Adrenal gland (tissue), 12 donors: ENCODE results near the gene TBC1D9. TPM values are rescaled to one million over a fixed set of nuclear protein-coding genes. Genes with fewer than 3 reads are reported as not detected.

Experiments used
- DNase-seq, 7 donors: peaks; one replicate each; pipeline ENCODE4 v3.0.0-alpha.2; 2019 to 2020
- H3K27ac ChIP-seq, 5 donors: fragments of 200-600 bp; sonication (generic) in 4 of 5; 1 replicate in 3 of 5; 2 replicates in 2 of 5; pipeline versions ENCODE4 v1.5.1 to v1.8.0; 2016 to 2020; ENCODE audit warnings: mild to moderate bottlenecking in 1 of 5
- H3K27me3 ChIP-seq: fragments of 200-600 bp; 2 replicates; pipeline ENCODE4 v1.8.0; 2021
- H3K36me3 ChIP-seq, 2 donors: fragments of 200-600 bp; replicated peaks in 1 of 2; 1 replicate in 1 of 2; 2 replicates in 1 of 2; pipeline versions ENCODE4 v1.5.1 to v1.8.0; 2018 to 2022
- H3K4me1 ChIP-seq, 2 donors: fragments of 200-600 bp; replicated peaks in 1 of 2; 1 replicate in 1 of 2; 2 replicates in 1 of 2; pipeline versions ENCODE4 v1.5.1 to v1.8.0; 2018 to 2021
- H3K4me3 ChIP-seq, 4 donors: fragments of 200-600 bp; sonication (generic) in 3 of 4; one replicate each; pipeline ENCODE4 v1.5.1; 2016 to 2018
- H3K9me3 ChIP-seq, 3 donors: fragments of 200-600 bp; sonication (generic) in 1 of 3; replicated peaks in 1 of 3; 1 replicate in 2 of 3; 2 replicates in 1 of 3; pipeline versions ENCODE4 v1.5.1 to v1.8.0; 2016 to 2021
- POLR2A ChIP-seq, 2 donors: fragments of 450-650 bp; IDR thresholded peaks; one replicate each; pipeline ENCODE4 v1.6.1; 2017; ENCODE audit warnings: antibody characterized with exemption in 2 of 2, mild to moderate bottlenecking in 2 of 2, moderate library complexity in 1 of 2
- WGBS, 4 donors: extraction: QIAGEN DNeasy Blood & Tissue Kit in 2 of 4; methylation state at CpG; one replicate each; pipeline versions ENCODE4 v1.1.5 to v1.1.7; 2013 to 2017; 5-methylcytosine and 5-hydroxymethylcytosine counted together
- intact Hi-C, 2 donors: fragments of 100-400 bp; cut with DNase I; formaldehyde crosslinking; loops; one replicate each; pipeline versions ENCODE4 v1.14.1 to v1.15.0; 2022 to 2023
- polyA plus RNA-seq, 3 donors: library from polyadenylated mRNA; stranded (reverse); fragments of 200-250 nt in 2 of 3; fragments of 350-450 nt in 1 of 3; fragmentation: Illumina TruSeq in 1 of 3; extraction: RNeasy Lipid Tissue Mini Kit (QIAGEN cat#74804) in 1 of 3; gene quantifications; one replicate each; pipeline ENCODE4 v1.2.3, GENCODE V29; 2013 to 2014
- total RNA-seq, 9 donors: library from RNA; depleted of rRNA in 4 of 9; stranded (reverse); fragments of >200 nt in 4 of 9; fragments of 120-200 nt in 1 of 9; fragmentation: NEBNext Ultra II Directional in 1 of 9; extraction: Animal tissue kit (Norgen Biotek cat#: 25700) in 1 of 9; gene quantifications; one replicate each; pipeline versions ENCODE4 v1.1.0 to v1.2.4, GENCODE V29; 2013 to 2023
- TF ChIP-seq, protein P1 (sequence below), 6 experiments: fragments of 450-650 bp in 4 of 6; fragments of 200-600 bp in 2 of 6; sonication (generic) in 1 of 6; IDR thresholded peaks; 1 replicate in 5 of 6; 2 replicates in 1 of 6; pipeline versions ENCODE4 v1.5.1 to v1.8.0; 2016 to 2021; ENCODE audit warnings: antibody characterized with exemption in 6 of 6, mild to moderate bottlenecking in 2 of 6, moderate library complexity in 1 of 6
- donor health status: healthy with polysubstance abuse.
- donor health status: Bipolar disorder and iron deficiency.
- donor health status: DM: yes; HTN: yes; CAD: no.
- donor health status: DM: no; HTN: no; CAD: no.
- donor health status: DM: no; HTN: no; CAD: no.
- donor health status: DM: yes; HTN: yes; CAD: no.

The TBC1D9 gene
- total and polyA plus RNA-seq, 12 donors, result 3.8 to 27.7 (median 14.3) TPM

DNA sequence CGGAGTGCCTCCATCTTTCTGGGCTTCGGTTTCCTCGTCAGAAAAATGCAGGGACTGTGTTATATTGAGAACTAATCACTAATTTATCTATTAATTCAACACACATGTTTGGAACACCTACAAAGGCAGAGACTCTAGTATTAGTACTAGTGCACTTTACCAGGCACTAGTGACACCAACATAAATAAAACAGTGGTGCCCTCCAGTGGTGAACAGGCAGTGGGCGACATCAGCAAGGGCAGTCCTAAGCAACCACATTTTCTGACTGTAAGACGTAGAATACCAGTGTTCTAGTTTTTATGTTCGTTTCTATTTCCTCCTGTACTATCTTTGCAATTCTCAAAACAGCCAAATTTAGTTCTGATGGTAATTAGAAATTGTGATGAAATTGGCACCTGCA lies 118.3 kb downstream of the TBC1D9 start:
- Histone ChIP-seq H3K9me3 (no peaks in the 10 kb centered on the region), H3K36me3 (peaks cover 0 to 15% of the 10 kb centered on the region in 2 donors), H3K27ac (no peak overlapping the region), H3K4me3 (no peak overlapping the region), H3K4me1 (no peaks in the 10 kb centered on the region), H3K27me3 (no peaks in the 10 kb centered on the region)
- 65 to 86% (median 77%) methylated on average over 6 of the region's 6 CpGs for WGBS, 4 donors
- TF ChIP-seq, protein P1, sequence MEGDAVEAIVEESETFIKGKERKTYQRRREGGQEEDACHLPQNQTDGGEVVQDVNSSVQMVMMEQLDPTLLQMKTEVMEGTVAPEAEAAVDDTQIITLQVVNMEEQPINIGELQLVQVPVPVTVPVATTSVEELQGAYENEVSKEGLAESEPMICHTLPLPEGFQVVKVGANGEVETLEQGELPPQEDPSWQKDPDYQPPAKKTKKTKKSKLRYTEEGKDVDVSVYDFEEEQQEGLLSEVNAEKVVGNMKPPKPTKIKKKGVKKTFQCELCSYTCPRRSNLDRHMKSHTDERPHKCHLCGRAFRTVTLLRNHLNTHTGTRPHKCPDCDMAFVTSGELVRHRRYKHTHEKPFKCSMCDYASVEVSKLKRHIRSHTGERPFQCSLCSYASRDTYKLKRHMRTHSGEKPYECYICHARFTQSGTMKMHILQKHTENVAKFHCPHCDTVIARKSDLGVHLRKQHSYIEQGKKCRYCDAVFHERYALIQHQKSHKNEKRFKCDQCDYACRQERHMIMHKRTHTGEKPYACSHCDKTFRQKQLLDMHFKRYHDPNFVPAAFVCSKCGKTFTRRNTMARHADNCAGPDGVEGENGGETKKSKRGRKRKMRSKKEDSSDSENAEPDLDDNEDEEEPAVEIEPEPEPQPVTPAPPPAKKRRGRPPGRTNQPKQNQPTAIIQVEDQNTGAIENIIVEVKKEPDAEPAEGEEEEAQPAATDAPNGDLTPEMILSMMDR (IDR thresholded peaks at IDR 0.05), result peak; percentile 11 to 48 (median 33)
- no peak for TF ChIP-seq POLR2A (IDR thresholded peaks at IDR 0.05)
- DNase-seq, result peak in 1 of 7 donors; percentile 32
- intact Hi-C loops, result no loop called here

DNA sequence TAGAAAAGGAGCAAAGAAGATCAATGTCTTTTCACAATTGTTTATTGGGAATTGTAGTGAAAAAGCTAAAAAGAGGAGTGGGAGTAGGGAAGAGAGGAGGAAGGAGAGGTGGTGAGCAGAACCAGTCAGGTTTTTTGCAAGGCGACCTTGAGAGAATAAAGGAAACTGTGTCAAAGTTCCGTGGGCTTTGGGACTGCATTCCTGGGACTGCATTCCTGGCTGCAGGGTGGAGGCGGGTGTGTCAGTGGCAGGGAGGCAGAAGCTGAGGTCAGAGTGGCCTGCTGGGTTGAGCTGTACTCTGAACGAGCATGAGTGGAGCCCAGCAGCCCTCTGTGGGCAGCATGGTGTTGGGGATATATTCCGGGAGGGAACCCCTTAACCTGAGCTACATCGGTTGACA lies 120.6 kb downstream of the TBC1D9 start:
- Histone ChIP-seq H3K4me1 (no peaks in the 10 kb centered on the region), H3K27me3 (no peaks in the 10 kb centered on the region), H3K27ac (no peak overlapping the region), H3K9me3 (no peaks in the 10 kb centered on the region), H3K4me3 (no peak overlapping the region), H3K36me3 (peaks cover 0 to 15% of the 10 kb centered on the region in 2 donors)
- WGBS, 4 donors, result 72 to 80% (median 75%) methylated on average over 5 to 6 of the region's 6 CpGs
- no peak for DNase-seq
- intact Hi-C loops, result no loop called here
- TF ChIP-seq, protein P1 (IDR thresholded peaks at IDR 0.05), result no peak
- TF ChIP-seq POLR2A (IDR thresholded peaks at IDR 0.05), result no peak

DNA sequence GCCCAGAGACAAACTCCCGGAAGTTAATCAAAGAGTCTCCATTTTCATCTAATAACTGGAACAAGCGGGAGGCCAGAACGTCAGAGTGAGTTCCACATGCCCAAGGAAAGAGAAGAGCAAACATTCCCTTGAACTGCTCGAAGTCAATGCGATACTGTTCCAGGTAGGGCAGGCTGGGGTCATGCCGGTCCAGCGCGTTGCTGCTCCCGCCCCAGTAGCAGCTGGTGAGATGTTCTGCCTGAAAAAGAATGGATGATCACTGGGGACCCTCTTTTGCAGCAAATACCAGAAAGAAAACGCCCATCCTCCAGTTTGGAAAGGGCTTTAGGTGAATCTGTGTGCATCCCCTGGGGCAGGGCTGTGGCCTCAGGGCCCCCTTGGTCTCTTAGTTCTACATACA lies 122.2 kb downstream of the TBC1D9 start:
- intact Hi-C loops, result no loop called here
- Histone ChIP-seq H3K4me1 (no peaks in the 10 kb centered on the region), H3K9me3 (no peaks in the 10 kb centered on the region), H3K4me3 (no peak overlapping the region), H3K36me3 (peaks cover 0 to 15% of the 10 kb centered on the region in 2 donors), H3K27me3 (no peaks in the 10 kb centered on the region), H3K27ac (no peak overlapping the region)
- 89 to 99% (median 95%) methylated on average over 10 of the region's 10 CpGs for WGBS, 4 donors
- no peak for DNase-seq
- TF ChIP-seq POLR2A (IDR thresholded peaks at IDR 0.05), result no peak

DNA sequence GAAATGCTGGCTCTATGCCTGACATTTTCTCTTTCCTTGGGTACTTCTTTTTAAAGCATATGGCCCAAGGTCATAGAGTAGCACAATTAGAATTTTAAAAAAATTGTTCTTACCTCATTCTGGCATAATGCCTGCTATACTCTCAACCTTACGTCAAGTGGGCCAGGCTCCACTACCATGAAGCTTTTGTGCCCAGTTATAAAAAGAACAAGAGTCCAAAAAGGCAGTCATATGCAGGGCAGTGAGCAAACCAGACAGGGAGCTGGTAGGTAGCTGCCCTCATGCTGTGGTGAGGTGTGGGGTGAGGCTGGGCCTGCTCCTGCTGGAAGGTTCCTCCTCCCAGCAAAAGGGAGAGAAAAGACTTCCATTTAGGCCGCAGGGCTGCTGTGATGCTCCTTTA lies 123.1 kb downstream of the TBC1D9 start:
- no peak overlapping the region for H3K4me3 ChIP-seq
- 92 to 97% (median 94%) methylated on average over 2 of the region's 2 CpGs for WGBS, 4 donors
- H3K4me1 ChIP-seq, result no peaks in the 10 kb centered on the region
- H3K36me3 ChIP-seq, result peaks cover 0 to 15% of the 10 kb centered on the region in 2 donors
- H3K27ac ChIP-seq, result no peak overlapping the region
- intact Hi-C loops, result no loop called here
- no peaks in the 10 kb centered on the region for H3K27me3 ChIP-seq
- TF ChIP-seq POLR2A (IDR thresholded peaks at IDR 0.05), result no peak
- TF ChIP-seq, protein P1 (IDR thresholded peaks at IDR 0.05), result no peak
- no peaks in the 10 kb centered on the region for H3K9me3 ChIP-seq
- no peak for DNase-seq

DNA sequence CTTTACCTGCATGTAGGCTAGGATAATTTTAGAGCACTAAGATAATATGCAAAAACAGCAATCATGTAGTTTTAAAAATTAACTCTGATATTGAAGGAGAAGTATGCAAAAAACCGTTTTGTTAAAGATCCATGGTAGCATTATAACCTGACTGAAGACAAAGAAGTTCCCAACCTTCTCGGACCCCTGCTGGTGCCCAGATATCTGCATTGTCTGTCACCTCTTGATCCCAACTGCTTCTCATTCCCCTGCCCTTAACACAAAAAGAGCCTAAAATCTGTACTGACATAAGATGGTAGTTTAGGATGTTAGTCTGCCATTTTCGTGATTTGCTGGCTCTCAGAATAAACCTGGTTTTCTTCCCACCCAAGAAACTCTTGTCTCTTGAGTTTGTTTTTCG lies 125.9 kb downstream of the TBC1D9 start:
- DNase-seq, result no peak
- H3K9me3 ChIP-seq, result no peaks in the 10 kb centered on the region
- H3K4me1 ChIP-seq, result no peaks in the 10 kb centered on the region
- no peak for TF ChIP-seq POLR2A (IDR thresholded peaks at IDR 0.05)
- TF ChIP-seq, protein P1 (IDR thresholded peaks at IDR 0.05), result no peak
- H3K27me3 ChIP-seq, result no peaks in the 10 kb centered on the region
- intact Hi-C loops, result no loop called here
- WGBS, 4 donors, result 60 to 91% (median 81%) methylated on average over 4 of the region's 4 CpGs
- no peak overlapping the region for H3K27ac ChIP-seq
- no peak overlapping the region for H3K4me3 ChIP-seq
- peaks cover 0 to 28% of the 10 kb centered on the region in 2 donors for H3K36me3 ChIP-seq
